Activated CD8-positive, alpha-beta memory T cell treated with anti-CD3 and anti-CD28 coated beads, Interleukin-2, amount 50 U/mL, for 1 hour (primary cell): ENCODE results near the gene ERP27.

Experiments
- DNase-seq: peaks from one replicate; pipeline ENCODE4 v3.0.0-alpha.2; 2020; ENCODE audit errors: extremely low read depth

The ERP27 gene

DNA sequence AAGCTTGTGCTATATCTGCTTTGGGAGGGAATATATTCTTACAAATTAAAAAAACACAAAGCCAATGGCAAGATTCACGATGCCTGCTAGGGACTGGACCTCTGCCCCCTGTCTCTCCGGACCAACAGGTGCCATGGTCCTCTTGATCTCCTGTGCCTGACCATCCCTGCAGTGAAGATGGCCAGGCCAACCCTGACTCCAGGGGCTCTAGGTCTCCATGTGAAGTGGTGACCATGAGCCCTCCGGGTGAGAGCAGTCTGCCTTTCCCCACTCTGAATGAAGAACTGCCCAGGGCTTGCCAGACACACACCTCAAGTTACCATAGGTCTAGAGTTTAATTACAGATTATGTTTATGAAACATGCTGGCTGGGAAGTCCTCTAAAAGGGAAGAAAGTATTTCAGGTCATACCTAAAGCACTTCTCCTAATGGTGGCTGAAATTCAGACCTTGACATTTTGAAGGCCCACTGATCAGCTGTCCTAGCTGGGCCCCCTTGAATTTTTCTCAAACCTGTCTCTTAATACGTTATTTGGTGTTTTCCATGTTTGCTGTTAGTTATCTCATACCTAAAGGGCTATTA, 21.7 kb upstream of the ERP27 start:
- DNase-seq, result no peak

DNA sequence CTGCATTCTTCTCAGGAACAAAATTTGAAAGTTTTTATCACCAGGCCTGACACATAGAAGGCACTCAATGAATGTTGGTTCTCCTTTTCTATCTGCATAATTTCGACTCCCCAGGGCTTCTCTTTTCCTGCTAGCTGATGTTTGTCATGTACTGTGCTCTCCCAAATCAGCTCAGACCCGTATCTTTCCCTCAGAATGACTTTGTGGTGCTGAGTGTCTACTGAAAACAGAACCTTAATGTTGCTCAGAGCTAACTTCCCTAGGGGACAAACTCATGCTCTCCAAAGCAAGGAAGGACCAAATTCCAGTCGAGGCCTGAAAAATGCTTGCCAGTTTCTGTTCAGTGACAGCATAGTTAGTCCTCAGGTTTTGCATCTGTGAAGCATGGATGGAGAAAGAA, 21.1 kb upstream of the ERP27 start:
- DNase-seq, result no peak

DNA sequence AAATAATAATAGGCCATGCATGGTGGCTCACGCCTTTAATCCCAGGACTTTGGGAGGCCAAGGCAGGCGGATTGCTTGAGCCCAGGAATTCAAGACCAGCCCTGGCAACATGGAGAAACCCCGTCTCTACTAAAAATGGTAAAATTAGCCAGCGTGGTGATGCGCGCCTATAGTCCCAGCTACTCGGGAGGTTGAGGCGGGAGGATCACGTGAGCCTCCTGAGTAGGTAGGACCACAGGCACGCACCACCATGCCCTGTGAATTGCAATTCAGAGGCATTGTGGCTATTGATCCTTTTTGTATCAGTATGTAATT, 20.7 kb upstream of the ERP27 start:
- no peak for DNase-seq

DNA sequence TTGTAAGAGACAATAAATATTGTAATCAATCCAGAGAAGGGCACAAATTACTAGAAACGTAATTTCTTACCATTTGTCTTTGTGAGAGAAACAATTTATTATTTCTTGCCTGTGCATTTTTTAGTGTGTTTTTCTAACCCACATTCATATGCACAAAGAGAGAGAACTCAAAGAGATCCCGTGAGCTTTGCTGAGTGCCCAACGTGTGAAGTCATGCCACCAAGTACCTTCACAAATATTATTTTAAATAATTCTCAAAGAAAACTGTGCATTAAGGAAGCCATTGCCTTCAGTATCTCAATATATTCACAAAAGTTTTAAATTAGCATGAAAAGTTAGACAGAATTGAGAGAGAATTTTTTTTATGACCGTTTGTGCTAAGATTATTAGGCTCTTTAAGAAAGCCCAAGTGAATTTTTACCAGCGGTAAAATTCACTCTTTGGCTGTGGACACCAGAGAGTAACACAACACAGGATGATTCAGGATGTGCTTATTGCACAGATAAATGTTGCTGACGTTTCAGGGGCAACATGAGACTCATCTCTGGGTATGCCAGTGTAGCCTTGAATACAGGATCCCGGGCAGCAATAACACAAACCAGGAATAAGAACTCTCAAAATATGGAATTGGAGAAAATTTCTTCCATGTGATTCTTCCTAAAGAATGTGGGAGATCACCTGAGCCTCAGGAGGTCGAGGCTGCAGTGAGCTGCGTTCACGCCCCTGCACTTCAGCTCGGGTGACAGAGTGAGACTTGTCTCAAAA, 20.2 kb upstream of the ERP27 start:
- no peak for DNase-seq

DNA sequence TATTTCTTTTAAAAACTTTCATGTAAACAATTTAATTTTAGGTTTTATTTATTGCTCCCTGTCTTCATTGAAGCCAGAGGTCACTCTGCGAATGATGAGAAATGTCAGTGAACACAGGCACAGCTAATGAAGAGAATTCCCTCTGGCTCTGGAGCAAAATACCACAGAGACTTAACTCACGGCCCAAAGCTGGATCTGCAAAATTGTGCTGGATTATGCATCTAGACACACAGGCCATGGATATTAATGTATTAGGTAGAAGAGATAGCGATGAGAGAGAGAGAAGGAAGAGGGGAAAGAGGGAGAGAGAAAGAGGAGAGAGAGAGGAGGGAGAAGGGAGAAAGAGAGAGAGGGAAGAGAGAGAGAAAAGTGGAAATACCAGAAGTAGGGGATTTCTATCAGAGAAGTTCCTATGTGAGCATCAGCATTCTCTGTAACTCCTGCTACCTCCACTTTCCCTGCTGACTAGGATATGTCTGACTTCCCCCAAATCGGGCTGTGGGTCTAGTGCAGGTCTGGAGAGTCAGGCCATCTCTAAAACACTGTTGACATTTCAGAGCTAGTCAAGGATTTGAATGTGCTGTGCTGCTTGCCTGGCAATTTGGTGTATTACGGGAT, 19.3 kb upstream of the ERP27 start:
- no peak for DNase-seq

DNA sequence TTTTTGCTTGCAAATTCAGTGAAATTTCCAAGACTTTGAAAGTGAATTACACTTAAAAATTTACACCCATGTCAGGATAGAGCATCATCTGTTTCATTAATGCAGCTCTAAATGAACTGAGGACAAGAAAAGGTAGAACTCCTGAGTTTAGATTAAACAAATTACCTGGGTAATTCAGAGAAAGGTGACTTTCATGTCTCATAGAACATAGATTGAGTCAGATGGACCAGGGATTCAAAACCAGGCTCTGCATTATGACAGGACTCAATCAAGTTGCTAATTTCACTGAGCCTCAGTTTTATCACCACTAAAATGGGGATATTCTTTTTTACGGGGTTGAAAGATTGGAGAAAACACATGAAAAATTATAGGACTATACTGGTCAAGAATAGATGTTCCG, 18.6 kb upstream of the ERP27 start:
- no peak for DNase-seq

DNA sequence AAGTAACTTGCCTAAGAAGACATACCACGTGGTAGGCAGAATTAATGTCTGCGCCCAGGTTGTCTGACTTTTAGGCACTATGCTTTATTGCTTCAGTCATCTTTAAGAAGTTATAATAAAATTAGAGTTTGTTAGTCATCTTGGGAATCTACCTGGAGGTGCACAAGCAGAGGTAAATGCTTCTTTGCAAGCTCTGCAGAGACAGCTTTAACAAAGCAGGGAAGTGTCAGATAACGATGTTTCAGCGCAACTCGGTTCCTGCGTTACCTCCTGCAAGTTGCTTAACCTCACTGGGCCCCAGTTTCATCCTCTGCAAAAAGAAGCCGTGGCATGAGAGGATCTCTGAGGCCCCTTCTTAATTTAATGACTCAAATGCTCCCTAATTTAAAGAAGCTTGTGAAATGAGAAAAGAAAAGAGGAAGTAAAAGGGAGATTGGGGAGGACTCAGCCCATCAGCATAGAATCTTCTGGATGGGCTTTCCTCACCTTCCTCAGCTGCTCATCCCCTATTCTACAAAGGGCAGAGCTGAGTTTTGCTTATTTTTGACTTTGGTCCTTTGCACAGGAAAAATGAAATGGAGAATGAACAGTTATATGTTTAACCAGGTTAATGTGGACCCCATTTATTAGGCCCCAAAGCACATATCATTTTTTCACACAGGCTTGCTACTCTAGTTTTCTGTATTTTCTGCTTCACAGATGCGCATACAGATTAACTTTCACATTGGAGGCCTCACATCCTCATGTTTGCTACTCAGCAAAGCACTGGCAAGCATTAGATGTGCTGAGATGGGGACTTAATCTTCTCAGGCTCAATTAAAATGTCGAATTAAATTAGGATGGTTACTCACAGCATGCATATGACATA, 17.9 kb upstream of the ERP27 start:
- no peak for DNase-seq

DNA sequence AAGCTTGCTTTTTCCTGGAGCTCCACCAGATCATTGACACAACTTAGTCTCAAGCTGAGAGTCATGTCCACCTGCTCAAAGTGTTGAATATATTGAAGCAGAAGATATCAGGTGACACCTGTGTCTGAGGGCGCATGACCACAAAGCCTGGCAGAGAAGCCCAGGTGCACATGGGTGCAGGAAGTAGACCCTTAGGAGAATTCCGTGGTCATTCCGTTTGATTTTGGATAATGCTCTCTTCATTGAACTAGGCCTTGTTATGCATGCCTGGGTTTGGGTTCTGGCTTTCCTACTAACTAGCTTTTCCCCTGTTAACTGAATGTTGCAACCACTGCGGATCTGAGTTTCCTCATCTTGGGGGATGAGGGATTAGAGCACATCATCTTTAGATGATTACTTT, 15.9 kb upstream of the ERP27 start:
- DNase-seq, result no peak

DNA sequence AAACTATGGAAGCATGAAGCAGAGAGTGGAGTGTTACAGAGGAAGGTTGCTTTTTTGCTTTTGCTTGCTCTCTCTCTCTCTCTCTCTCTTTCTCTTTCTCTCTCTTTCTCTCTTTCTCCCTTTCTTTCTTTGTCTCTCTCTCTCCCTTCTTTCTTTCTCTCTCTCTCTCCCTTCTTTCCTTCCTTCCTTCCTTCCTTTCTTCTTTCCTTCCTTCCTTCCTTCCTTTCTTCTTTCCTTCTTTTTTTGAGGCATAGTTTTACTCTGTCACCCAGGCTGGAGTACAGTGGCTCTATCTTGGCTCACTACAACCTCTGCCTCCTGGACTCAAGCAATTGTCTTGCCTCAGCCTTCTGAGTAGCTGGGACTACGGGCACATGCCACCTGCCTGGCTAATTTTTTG, 15.4 kb upstream of the ERP27 start:
- DNase-seq, result no peak

DNA sequence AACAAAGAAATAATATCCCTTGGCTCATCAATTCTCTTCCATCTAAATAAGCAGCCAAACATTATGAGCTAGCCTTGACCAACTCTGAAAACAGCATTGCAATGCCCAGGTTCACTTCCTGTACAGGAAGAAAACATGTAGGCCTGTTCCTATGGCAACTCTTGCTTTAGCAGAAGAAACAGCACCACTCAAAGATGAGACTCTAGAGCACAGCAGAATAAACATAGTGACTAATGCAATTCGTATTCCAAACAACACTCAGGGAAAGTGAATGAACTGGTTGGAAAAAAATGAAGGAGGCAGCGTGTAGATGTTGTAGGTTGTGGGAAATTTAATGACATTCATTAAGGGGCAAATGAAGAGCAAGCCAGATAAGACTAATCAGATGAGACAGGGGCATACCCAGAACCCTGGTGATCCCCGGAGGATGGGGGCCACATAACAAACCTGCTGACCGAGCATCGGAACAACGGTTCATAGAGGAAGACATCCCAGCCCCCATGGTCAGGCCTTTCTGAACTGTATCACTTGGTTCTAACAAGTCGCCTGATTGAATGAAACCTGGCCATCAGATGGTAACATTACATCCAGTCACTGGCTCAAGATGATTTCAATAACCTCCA, 14.1 kb upstream of the ERP27 start:
- no peak for DNase-seq

DNA sequence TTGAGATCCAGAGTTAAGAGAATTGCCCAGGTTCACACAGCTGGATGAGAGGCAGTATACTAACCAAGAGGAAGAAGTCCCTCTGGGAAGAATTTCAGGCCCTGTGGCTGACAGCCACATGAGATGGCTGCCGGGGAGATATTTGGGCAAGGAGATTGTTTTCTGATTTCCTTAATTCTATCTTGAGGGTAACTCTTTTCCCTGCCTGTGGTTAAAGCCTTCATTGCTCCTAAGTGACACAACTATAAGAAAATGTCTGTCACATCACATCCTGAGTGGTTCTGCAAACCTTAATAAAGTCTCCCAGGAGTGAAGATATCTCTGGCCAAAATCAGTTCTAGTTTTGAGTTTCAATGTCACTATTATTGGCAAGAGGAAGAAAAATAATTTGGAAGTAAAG, 13.5 kb upstream of the ERP27 start:
- DNase-seq, result no peak

DNA sequence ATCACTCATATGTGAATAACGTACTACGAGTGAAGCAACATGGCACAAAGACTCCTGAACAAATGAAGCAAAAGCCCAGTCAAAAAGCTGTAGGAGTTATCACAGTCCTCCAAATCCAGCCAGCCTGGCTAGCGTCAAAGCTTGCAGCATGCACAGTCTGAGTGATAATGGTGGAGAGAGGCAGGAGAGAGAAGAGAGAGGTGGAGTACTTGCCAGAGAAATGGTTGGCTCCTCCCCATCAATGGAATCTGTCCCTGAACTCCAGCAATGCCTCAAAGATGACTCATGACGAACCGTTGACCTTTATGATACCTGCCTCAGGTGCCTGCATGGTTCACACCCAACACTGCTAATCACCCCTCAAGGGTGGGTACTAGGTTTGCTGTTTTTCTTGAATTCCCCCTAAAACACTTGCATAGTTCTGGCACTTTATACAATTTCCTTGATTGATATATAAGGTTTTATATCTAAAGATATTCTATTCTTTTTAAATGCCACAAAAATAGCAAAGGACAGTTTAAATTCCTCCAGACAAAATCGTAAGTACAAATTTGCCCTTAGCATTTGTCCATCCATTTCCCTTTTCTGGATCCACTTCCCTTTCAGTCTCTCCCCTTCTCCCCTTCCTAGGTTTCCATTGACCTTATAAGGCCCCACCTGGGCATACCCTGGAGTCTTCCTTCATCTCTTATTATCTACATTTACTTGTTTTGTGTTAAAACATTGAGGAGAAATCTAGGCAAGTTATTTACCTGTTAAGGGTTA, 12.8 kb upstream of the ERP27 start:
- DNase-seq, result no peak

DNA sequence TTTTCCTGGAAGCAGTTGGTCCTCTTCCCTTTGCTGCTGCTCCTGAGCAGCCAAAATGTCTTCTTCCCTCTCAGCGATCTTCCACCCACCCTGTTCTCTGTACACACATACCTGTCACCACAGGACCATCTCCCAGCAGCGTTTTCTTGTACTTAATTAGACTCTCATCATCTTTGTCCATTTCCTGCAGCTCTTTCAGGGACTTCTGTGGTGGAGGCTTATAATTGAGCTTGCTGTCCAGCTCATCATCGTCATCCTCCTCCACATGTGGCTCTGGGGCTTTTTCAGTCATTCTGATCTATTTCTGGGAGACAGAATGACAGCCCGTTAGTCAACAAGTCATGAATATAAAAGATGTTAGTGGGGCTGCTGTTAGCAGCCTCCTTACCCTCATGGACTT, 12.1 kb upstream of the ERP27 start:
- DNase-seq, result no peak

DNA sequence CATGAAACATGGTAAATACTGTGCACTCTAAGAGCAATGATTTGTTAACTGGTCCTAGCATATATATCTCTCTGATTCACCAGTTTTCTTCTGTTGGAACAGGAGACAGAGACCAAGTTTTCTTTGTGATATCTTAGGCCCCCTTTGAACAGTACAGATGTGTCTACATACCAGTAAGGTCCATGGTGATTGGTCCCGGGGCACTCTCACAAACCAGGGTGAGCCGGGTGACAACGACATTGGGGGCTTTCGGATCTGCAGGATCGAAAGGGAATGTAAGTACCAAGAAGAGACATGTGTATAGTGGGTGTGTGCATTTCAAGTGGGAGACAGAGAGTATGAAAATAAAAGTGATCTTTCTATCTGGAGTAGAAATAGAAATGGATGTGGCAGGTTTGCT, 11.3 kb upstream of the ERP27 start:
- DNase-seq, result no peak

DNA sequence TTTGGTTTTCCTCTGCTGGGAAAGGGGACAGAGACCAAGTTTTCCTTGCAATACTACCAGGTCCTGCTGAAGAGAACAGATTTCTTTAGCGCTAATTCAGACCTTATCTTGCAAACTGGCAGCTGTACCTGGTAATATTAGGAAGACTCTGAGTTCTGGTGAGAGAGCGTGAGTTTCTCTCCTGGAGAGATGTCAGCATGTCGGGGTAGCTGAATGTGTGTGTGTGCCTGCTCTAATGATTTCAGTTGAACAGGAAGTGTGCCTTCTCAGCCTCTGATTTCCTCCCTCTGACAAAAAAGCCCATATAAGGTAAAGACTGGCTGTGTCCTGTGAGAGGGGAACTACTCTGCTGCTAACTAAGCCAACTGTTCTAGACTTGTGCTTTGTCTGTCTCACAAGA, 10.3 kb upstream of the ERP27 start:
- DNase-seq, result peak; percentile 49

DNA sequence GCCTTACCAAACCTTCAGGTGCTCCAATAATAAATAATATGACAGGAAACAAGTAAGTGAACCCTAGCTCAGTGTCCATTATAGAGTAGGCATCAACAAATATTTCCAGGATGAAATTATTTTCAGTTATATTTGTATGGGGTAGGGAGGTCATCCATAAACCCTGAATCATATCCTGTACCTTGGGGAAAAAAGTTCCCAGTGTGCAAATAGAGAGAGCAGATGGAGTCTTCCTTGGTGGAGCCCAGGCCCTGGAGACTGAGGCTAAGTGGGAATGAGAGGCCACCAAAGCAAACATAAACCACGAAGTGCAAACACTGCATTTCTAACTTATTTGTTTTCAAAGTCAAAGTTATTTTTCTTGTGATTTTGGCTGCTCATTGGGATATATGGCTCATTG, 8.5 kb upstream of the ERP27 start:
- no peak for DNase-seq

DNA sequence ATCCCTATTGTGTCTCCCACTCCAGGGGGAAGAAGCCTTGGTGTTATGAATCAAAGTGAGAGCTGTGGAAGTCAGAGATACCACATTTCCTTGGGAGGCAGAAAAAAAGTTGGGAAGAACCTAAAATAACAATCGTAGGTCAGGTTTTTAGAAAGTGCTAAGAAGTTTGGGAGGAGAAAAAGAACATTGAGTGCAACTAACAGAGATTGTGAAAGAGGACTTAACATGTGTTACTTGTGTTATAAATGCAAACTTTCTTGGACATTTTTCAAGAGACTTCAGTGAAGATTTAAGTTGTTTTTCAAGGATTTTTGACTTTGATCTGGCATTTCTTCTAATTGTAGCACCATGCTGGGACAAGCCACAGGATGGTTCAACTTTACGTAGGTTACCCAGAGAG, 7.8 kb upstream of the ERP27 start:
- DNase-seq, result no peak

DNA sequence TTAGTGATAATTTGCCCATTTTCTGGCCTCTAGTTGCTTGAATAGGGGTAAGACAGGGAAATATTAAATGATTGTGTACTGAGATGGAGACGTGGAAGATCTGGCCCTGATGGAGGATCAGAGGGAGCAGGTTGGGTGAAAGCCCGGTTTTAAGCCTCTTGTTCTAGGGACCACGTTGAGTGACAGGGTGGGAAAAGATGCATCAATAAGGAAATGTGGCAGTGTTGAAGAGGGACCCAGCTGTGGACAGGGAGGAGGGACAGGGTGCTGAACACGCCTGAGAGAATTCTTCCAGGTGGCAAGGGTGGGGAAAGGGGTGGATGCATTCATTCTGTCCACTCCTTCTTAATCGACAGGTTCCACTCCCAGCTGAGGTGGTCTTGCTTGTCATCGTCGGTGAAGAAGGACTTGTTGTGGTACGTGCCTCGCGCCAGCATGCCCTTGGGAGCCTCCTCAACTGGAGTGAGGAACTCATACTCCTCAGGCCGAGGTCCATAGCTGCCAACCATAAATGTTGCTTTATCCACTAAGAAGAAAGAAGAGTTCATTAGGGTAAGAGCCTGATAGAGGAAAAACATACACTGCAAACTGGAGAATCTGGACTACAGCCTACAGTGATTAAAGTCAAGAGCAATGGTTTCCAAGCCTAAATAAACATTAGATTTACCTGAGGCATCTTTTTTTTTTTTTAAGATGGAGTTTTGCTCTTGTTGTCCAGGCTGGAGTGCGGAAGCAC, 4.0 kb upstream of the ERP27 start:
- DNase-seq, result no peak

DNA sequence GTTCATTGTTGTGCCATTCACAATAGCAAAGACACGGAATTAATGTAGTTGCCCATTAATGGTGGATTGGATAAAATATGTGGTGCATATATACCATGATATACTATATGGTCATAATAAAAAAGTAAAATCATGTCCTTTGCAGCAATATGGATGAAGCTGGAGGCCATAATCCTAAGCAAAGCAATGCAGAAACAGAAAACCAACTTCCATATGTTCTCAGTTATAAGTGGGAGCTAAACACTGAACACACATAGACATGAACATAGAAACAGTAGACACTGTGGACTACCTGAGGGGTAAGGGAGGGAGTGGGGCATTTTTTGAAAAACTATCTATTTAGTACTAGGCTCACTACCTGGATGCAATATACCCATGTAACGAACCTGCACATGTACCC, 3.0 kb upstream of the ERP27 start:
- no peak for DNase-seq

DNA sequence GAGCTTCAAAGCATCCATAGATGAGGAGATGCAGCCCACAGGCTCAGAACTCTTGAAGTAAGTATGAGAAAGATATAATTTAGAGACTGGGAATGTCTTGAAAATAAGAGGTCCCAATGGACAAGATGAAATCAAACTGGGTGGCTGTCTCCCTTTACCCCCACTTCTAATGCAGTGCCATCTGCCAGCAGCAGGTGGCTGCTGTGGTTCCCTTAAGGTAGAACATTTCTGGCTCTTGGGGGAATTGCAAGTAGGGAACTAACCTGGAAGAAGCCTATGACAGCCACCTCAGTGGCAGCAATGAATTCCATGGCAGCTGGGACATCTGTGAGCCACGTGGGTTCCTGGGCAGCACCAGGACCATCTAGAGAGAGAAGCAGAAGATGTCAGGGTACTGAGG, 648 bp downstream of the ERP27 start:
- DNase-seq, result no peak

DNA sequence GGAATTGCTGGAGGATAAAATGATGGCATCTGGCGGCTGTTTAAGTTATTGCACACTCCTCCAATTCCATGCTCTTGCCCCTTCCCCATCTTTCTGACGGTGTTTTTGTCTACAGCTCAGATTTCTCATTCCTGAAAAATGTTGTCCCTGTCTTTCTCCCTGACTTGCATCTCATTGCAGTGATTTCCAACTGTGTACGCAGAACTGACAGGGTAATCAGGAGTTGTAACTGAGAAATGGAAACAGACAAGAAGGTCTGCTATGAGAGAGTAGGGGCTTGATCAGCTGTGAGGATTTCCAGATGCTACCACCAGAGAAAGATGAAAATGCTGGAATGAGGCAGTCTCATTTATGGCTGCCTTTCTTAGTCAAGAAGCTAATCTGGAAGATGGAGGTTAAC, 1.3 kb downstream of the ERP27 start:
- DNase-seq, result no peak
